A549 (cell line): ENCODE results near the gene CTNND2. TPM values are rescaled to one million over a fixed set of nuclear protein-coding genes. Genes with fewer than 3 reads are reported as not detected.

Source experiments
- ATAC-seq, 2 experiments: fragments of 200-7000 bp in 1 of 2; fragments of >200 bp in 1 of 2; cut with Nextera tagmentation in 1 of 2; cut with Tn5 transposase in 1 of 2; 3 replicates each; pipeline versions ENCODE4 v1.8.0 to v1.9.1; 2018 to 2020; ENCODE audit warnings: mild to moderate bottlenecking in 1 of 2, moderate library complexity in 1 of 2
- CTCF ChIA-PET: fragments of 300-600 bp; sonication (Branson Sonifier 250); formaldehyde crosslinking; extraction: SDS; loops from one replicate; lab custom pipeline; 2021; ENCODE audit warnings: antibody characterized with exemption, inconsistent platforms; lab: Yijun Ruan, JAX
- POLR2A ChIA-PET: fragments of 350-600 bp; formaldehyde crosslinking; extraction: SDS; loops from one replicate; lab custom pipeline; 2021; ENCODE audit warnings: antibody characterized with exemption, inconsistent platforms; lab: Yijun Ruan, JAX
- DNase-seq, 2 experiments: peaks; one replicate each; pipeline versions ENCODE4 v3.0.0 to v3.0.0-alpha.2; 2011 to 2016; ENCODE audit warnings: low read depth in 1 of 2, low spot score in 1 of 2
- FAIRE-seq: peaks from 2 replicates; lab custom pipeline; 2011; peaks lifted over from hg19 to GRCh38; lab: Jason Lieb, UNC
- H3K27ac ChIP-seq, 2 experiments: fragments of >200 bp; sonication (Bioruptor Twin); formaldehyde crosslinking; 3 replicates each; pipeline ENCODE4 v1.5.1; 2016 to 2017
- H3K4me1 ChIP-seq: fragments of >200 bp; sonication (Bioruptor Twin); formaldehyde crosslinking; 3 replicates; pipeline ENCODE4 v1.6.1; 2016
- H3K4me2 ChIP-seq: fragments of >200 bp; sonication (Bioruptor Twin); formaldehyde crosslinking; 3 replicates; pipeline ENCODE4 v1.6.1; 2016
- H3K4me3 ChIP-seq: fragments of >200 bp; sonication (Bioruptor Twin); formaldehyde crosslinking; 3 replicates; pipeline ENCODE4 v1.5.1; 2016
- H3K9me3 ChIP-seq: fragments of >200 bp; sonication (Bioruptor Twin); formaldehyde crosslinking; 3 replicates; pipeline ENCODE4 v1.6.1; 2016
- BHLHE40 ChIP-seq: IDR thresholded peaks from 2 replicates; pipeline ENCODE4 v1.6.1; 2012; ENCODE audit warnings: low read depth, low read length, inconsistent platforms
- CHD2 ChIP-seq: fragments of 150-350 bp; IDR thresholded peaks from 2 replicates; pipeline ENCODE4 v1.6.1; 2014; ENCODE audit warnings: low read length; ENCODE audit not compliant: partially characterized antibody
- CHD4 ChIP-seq: fragments of 200-600 bp; sonication (generic); IDR thresholded peaks from 2 replicates; pipeline ENCODE4 v1.6.1; 2016; ENCODE audit warnings: antibody characterized with exemption, mild to moderate bottlenecking, borderline replicate concordance
- CTCF ChIP-seq: fragments of >200 bp; sonication (Bioruptor Twin); formaldehyde crosslinking; IDR thresholded peaks from 3 replicates; pipeline ENCODE4 v1.5.1; 2016
- EHF ChIP-seq: fragments of 250-450 bp; sonication (Bioruptor Pico); IDR thresholded peaks from 2 replicates; pipeline ENCODE4 v1.5.0; 2020; ENCODE audit warnings: mild to moderate bottlenecking
- HEYL ChIP-seq: fragments of 250-450 bp; sonication (Bioruptor Pico); IDR thresholded peaks from 2 replicates; pipeline ENCODE4 v1.8.0; 2021; ENCODE audit warnings: mild to moderate bottlenecking, moderate library complexity
- HOXB5 ChIP-seq: fragments of 250-450 bp; sonication (Bioruptor Pico); IDR thresholded peaks from 2 replicates; pipeline ENCODE4 v1.5.0; 2020; ENCODE audit warnings: mild to moderate bottlenecking, moderate library complexity
- JUN ChIP-seq, 2 experiments: fragments of >200 bp; sonication (Bioruptor Twin); formaldehyde crosslinking; IDR thresholded peaks; 2 replicates in 1 of 2; 3 replicates in 1 of 2; pipeline ENCODE4 v1.6.1; 2016 to 2017
- JUNB ChIP-seq: fragments of >200 bp; sonication (Bioruptor Twin); formaldehyde crosslinking; IDR thresholded peaks from 2 replicates; pipeline ENCODE4 v1.6.1; 2016
- KDM1A ChIP-seq: fragments of 200-600 bp; sonication (generic); IDR thresholded peaks from 2 replicates; pipeline ENCODE4 v1.6.1; 2016; ENCODE audit warnings: low read depth, mild to moderate bottlenecking
- KDM5A ChIP-seq: fragments of 200-600 bp; sonication (generic); IDR thresholded peaks from 2 replicates; pipeline ENCODE4 v1.6.1; 2016; ENCODE audit warnings: antibody characterized with exemption, mild to moderate bottlenecking
- MAFK ChIP-seq: fragments of 450-650 bp; IDR thresholded peaks from 2 replicates; pipeline ENCODE4 v1.6.1; 2014; ENCODE audit not compliant: partially characterized antibody
- MYC ChIP-seq: IDR thresholded peaks from 2 replicates; pipeline ENCODE4 v1.6.1; 2012; ENCODE audit warnings: mild to moderate bottlenecking, inconsistent platforms, low read length, improper control_type of control experiment, borderline replicate concordance
- NR3C1 ChIP-seq: fragments of >200 bp; sonication (Bioruptor Twin); formaldehyde crosslinking; IDR thresholded peaks from 3 replicates; pipeline ENCODE4 v1.6.1; 2017
- POLR2AphosphoS2 ChIP-seq: conservative IDR thresholded peaks from 2 replicates; pipeline ENCODE4 v1.6.1; 2012; ENCODE audit warnings: low read length, improper control_type of control experiment, inconsistent platforms
- RAD21 ChIP-seq, 2 experiments: fragments of >200 bp in 1 of 2; sonication (Bioruptor Twin) in 1 of 2; formaldehyde crosslinking in 1 of 2; IDR thresholded peaks in 1 of 2; conservative IDR thresholded peaks in 1 of 2; 2 replicates in 1 of 2; 3 replicates in 1 of 2; pipeline ENCODE4 v1.6.1; 2012 to 2018; ENCODE audit warnings: inconsistent platforms in 1 of 2
- RFX5 ChIP-seq: fragments of 450-650 bp; IDR thresholded peaks from 2 replicates; pipeline ENCODE4 v1.7.1; 2014; ENCODE audit warnings: antibody characterized with exemption, mild to moderate bottlenecking, moderate library complexity
- SMC3 ChIP-seq: fragments of >200 bp; sonication (Bioruptor Twin); formaldehyde crosslinking; IDR thresholded peaks from 3 replicates; pipeline ENCODE4 v1.6.1; 2018; ENCODE audit warnings: inconsistent platforms
- TFCP2L1 ChIP-seq: fragments of 250-450 bp; sonication (Bioruptor Pico); IDR thresholded peaks from 2 replicates; pipeline ENCODE4 v1.5.0; 2021; ENCODE audit warnings: mild to moderate bottlenecking
- ZFP36 ChIP-seq: fragments of 450-650 bp; IDR thresholded peaks from 2 replicates; pipeline ENCODE4 v1.6.1; 2014; ENCODE audit warnings: borderline replicate concordance; ENCODE audit not compliant: partially characterized antibody
- WGBS: methylation state at CpG from one replicate; pipeline ENCODE4 v1.1.6; 2017; ENCODE audit errors: missing lambda C conversion rate; 5-methylcytosine and 5-hydroxymethylcytosine counted together
- polyA plus RNA-seq, 4 experiments: library from polyadenylated mRNA; depleted of rRNA in 3 of 4; stranded (reverse); fragments of >200 nt; fragmentation: RNase III in 1 of 4; extraction: RNeasy Plus Mini Kit Qiagen cat#74134 plus additional on column Dnase treatment in 1 of 4; gene quantifications; 2 replicates in 3 of 4; 3 replicates in 1 of 4; pipeline ENCODE4 v1.2.3, GENCODE V29; 2011 to 2017
- TF ChIP-seq, protein P1 (sequence below): fragments of 150-350 bp; IDR thresholded peaks from 2 replicates; pipeline ENCODE4 v1.6.1; 2014; ENCODE audit warnings: low read depth, mild to moderate bottlenecking, low read length
- TF ChIP-seq, protein P2 (sequence below): fragments of 250-450 bp; sonication (Bioruptor Pico); IDR thresholded peaks from 2 replicates; pipeline ENCODE4 v1.5.0; 2020; ENCODE audit warnings: low read depth, mild to moderate bottlenecking, moderate library complexity
- TF ChIP-seq, protein P3 (sequence below): fragments of 450-650 bp; IDR thresholded peaks from 2 replicates; pipeline ENCODE4 v1.6.1; 2014; ENCODE audit warnings: antibody characterized with exemption

Gene CTNND2
- polyA plus RNA-seq, 2 of the 4 experiments (the other 2 are of a cell fraction) = not detected

DNA sequence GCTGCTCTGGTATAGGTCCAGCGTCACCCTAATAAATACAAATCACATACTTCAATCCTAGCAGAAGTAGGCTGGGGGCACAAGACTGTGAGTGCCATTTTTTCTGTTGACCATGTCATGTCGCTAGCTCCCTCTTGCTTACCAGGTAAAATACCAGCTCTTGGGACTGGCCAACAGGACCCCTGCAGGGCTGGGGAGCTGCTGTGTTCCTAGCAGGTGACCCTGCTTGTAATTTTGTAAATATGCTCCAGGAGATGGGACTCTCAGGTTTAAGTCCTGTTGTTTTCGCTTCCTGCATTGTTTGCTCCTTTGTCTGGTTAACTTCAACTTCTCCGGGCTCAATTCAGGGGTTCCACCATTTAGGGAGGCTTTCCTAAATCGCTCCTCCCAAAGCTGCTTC lies 856.6 kb downstream of the CTNND2 start:
- no peaks in the 10 kb centered on the region for H3K9me3 ChIP-seq
- DNase-seq = no peak
- POLR2A ChIA-PET = no interaction called here
- H3K4me1 ChIP-seq = no peaks in the 10 kb centered on the region
- no peak for TF ChIP-seq HOXB5
- TF ChIP-seq SMC3 = no peak
- TF ChIP-seq TFCP2L1 (CRISPR knock-in tag) = no peak
- TF ChIP-seq JUNB = no peak
- no peak overlapping the region for H3K27ac ChIP-seq
- 18% methylated on average over 5 of the region's 5 CpGs for WGBS
- no peak for FAIRE-seq
- no peak overlapping the region for H3K4me2 ChIP-seq
- CTCF ChIA-PET = no interaction called here
- H3K4me3 ChIP-seq = no peak overlapping the region
- ATAC-seq = no peak

- 33% methylated on average over 7 of the region's 7 CpGs for WGBS
- DNase-seq (no peak), ATAC-seq (no peak)
Observed at GRCh38 chr5:11047030-11047429, 857.2 kb downstream of the CTNND2 start.

GRCh38 chr5:11046160-11046559 lies 858.1 kb downstream of the CTNND2 start:
- no peak for TF ChIP-seq MYC
- TF ChIP-seq, protein P1, sequence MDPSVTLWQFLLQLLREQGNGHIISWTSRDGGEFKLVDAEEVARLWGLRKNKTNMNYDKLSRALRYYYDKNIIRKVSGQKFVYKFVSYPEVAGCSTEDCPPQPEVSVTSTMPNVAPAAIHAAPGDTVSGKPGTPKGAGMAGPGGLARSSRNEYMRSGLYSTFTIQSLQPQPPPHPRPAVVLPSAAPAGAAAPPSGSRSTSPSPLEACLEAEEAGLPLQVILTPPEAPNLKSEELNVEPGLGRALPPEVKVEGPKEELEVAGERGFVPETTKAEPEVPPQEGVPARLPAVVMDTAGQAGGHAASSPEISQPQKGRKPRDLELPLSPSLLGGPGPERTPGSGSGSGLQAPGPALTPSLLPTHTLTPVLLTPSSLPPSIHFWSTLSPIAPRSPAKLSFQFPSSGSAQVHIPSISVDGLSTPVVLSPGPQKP = no peak
- TF ChIP-seq JUNB = no peak
- 0 out of 3 replicates have a peak, but pooled peaks have one; percentile 21 for TF ChIP-seq CTCF
- peak; percentile 28 to 39; a peak in 2 of 5 replicates for TF ChIP-seq RAD21 (conservative IDR thresholded peaks at IDR 0.05 in 1 of 2, IDR thresholded peaks at IDR 0.05 in 1 of 2)
- 2% methylated on average over 7 of the region's 7 CpGs for WGBS
- Histone ChIP-seq H3K4me2 (no peak overlapping the region), H3K4me1 (no peaks in the 10 kb centered on the region), H3K4me3 (no peak overlapping the region), H3K9me3 (no peaks in the 10 kb centered on the region), H3K27ac (no peak overlapping the region)
- FAIRE-seq = no peak
- ChIA-PET POLR2A (interaction anchor here (0.5 kb wide), 1 partner anchor 107 kb away, joined by 5 read pairs; no protein-coding TSS in a partner anchor), CTCF (interaction anchor here (1.2 kb wide), 1 partner anchor 414 kb away, joined by 3 read pairs; no protein-coding TSS in a partner anchor)
- DNase-seq = peak in 1 of 2 experiments; percentile 14
- ATAC-seq = peak in 1 of 2 experiments; percentile 44; a peak in 1 of 6 replicates

More at GRCh38 chr5:11047030-11047429, 857.2 kb downstream of the CTNND2 start:
- no peak overlapping the region for H3K4me2 ChIP-seq
- POLR2A ChIA-PET = no interaction called here
- no peak overlapping the region for H3K27ac ChIP-seq
- CTCF ChIA-PET = interaction anchor here (1.2 kb wide), 1 partner anchor 415 kb away, joined by 3 read pairs; no protein-coding TSS in a partner anchor
- H3K4me3 ChIP-seq = no peak overlapping the region
- H3K4me1 ChIP-seq = no peaks in the 10 kb centered on the region
- TF ChIP-seq HOXB5 (no peak), BHLHE40 (no peak)
- TF ChIP-seq, all 56 proteins: peak for 0
- H3K9me3 ChIP-seq = no peaks in the 10 kb centered on the region
- no peak for FAIRE-seq

- 53% methylated on average over 3 of the region's 3 CpGs for WGBS
- ATAC-seq (no peak), DNase-seq (no peak)
- H3K4me3 ChIP-seq = no peak overlapping the region
- CTCF ChIA-PET = interaction anchor here (0.9 kb wide), 1 partner anchor 191 kb away, joined by 3 read pairs; no protein-coding TSS in a partner anchor
- POLR2A ChIA-PET = no interaction called here
- no peak for TF ChIP-seq RAD21 (conservative IDR thresholded peaks at IDR 0.05 in 1 of 2, IDR thresholded peaks at IDR 0.05 in 1 of 2)
- TF ChIP-seq CHD4 = no peak
- TF ChIP-seq, protein P2, sequence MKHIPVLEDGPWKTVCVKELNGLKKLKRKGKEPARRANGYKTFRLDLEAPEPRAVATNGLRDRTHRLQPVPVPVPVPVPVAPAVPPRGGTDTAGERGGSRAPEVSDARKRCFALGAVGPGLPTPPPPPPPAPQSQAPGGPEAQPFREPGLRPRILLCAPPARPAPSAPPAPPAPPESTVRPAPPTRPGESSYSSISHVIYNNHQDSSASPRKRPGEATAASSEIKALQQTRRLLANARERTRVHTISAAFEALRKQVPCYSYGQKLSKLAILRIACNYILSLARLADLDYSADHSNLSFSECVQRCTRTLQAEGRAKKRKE (CRISPR knock-in tag) = no peak
- no peak for TF ChIP-seq CHD2
- TF ChIP-seq, protein P3, sequence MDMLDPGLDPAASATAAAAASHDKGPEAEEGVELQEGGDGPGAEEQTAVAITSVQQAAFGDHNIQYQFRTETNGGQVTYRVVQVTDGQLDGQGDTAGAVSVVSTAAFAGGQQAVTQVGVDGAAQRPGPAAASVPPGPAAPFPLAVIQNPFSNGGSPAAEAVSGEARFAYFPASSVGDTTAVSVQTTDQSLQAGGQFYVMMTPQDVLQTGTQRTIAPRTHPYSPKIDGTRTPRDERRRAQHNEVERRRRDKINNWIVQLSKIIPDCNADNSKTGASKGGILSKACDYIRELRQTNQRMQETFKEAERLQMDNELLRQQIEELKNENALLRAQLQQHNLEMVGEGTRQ = no peak
- TF ChIP-seq RFX5 = no peak
- no peak for TF ChIP-seq HEYL
- TF ChIP-seq ZFP36 = no peak
- TF ChIP-seq NR3C1 = no peak
- TF ChIP-seq TFCP2L1 (CRISPR knock-in tag) = no peak
- no peak for TF ChIP-seq BHLHE40
- TF ChIP-seq POLR2AphosphoS2 = no peak
- no peak for TF ChIP-seq JUN (IDR thresholded peaks at IDR 0.05)
- TF ChIP-seq KDM5A = no peak
- no peak for TF ChIP-seq KDM1A
- TF ChIP-seq EHF = no peak
- TF ChIP-seq MAFK = no peak
- TF ChIP-seq, all 56 proteins: peak for 0
- Histone ChIP-seq H3K4me2 (no peak overlapping the region), H3K9me3 (no peaks in the 10 kb centered on the region), H3K4me1 (no peaks in the 10 kb centered on the region), H3K27ac (no peak overlapping the region)
- FAIRE-seq = no peak
Observed at GRCh38 chr5:11045411-11045810, 858.8 kb downstream of the CTNND2 start.
